Thyroid gland (tissue), 4 donors: Measurements from ENCODE around the gene AKIP1. TPM values are rescaled to one million over a fixed set of nuclear protein-coding genes. Genes with fewer than 3 reads are reported as not detected.

Experiments
- DNase-seq, 2 donors: peaks; one replicate each; pipeline ENCODE4 v3.0.0-alpha.2; 2019
- H3K27ac ChIP-seq, 3 donors: fragments of 200-600 bp; sonication (generic); 1 replicate in 2 of 3; 2 replicates in 1 of 3; pipeline ENCODE4 v1.5.1; 2016 to 2019; ENCODE audit warnings: mild to moderate bottlenecking in 1 of 3, moderate library complexity in 1 of 3
- H3K27me3 ChIP-seq: fragments of 200-600 bp; sonication (generic); one replicate; pipeline ENCODE4 v1.5.1; 2019
- H3K36me3 ChIP-seq, 2 donors: fragments of 200-600 bp; sonication (generic); one replicate each; pipeline ENCODE4 v1.5.1; 2016 to 2019
- H3K4me1 ChIP-seq, 2 donors: fragments of 200-600 bp; sonication (generic); one replicate each; pipeline ENCODE4 v1.5.1; 2017 to 2019
- H3K4me3 ChIP-seq, 3 donors: fragments of 200-600 bp; sonication (generic); replicated peaks in 1 of 3; 1 replicate in 2 of 3; 2 replicates in 1 of 3; pipeline ENCODE4 v1.5.1; 2016; ENCODE audit warnings: mild to moderate bottlenecking in 1 of 3
- H3K9me3 ChIP-seq: fragments of 200-600 bp; sonication (generic); one replicate; pipeline ENCODE4 v1.5.1; 2017
- POLR2A ChIP-seq, 2 donors: fragments of 450-650 bp; IDR thresholded peaks; one replicate each; pipeline ENCODE4 v1.6.1; 2017; ENCODE audit warnings: antibody characterized with exemption in 2 of 2, mild to moderate bottlenecking in 2 of 2, moderate library complexity in 1 of 2
- WGBS, 2 donors: methylation state at CpG; one replicate each; pipeline ENCODE4 v1.1.5; 2017; 5-methylcytosine and 5-hydroxymethylcytosine counted together
- intact Hi-C: fragments of 100-400 bp; cut with DNase I; formaldehyde crosslinking; loops from one replicate; pipeline ENCODE4 v1.15.1; 2023
- total RNA-seq, 4 donors: library from RNA; depleted of rRNA; stranded (reverse); fragments of >200 nt; gene quantifications; one replicate each; pipeline ENCODE4 v1.2.3, GENCODE V29; 2016
- TF ChIP-seq, protein P1 (sequence below), 6 experiments: fragments of 200-600 bp in 3 of 6; fragments of 450-650 bp in 3 of 6; sonication (generic) in 3 of 6; IDR thresholded peaks; one replicate each; pipeline ENCODE4 v1.5.1; 2016 to 2019; ENCODE audit warnings: antibody characterized with exemption in 6 of 6, mild to moderate bottlenecking in 2 of 6, inconsistent platforms in 1 of 6, moderate library complexity in 1 of 6

AKIP1 gene
- total RNA-seq, 4 donors from 2014 or later: 25.2 to 33.9 (median 27.8) TPM

DNA sequence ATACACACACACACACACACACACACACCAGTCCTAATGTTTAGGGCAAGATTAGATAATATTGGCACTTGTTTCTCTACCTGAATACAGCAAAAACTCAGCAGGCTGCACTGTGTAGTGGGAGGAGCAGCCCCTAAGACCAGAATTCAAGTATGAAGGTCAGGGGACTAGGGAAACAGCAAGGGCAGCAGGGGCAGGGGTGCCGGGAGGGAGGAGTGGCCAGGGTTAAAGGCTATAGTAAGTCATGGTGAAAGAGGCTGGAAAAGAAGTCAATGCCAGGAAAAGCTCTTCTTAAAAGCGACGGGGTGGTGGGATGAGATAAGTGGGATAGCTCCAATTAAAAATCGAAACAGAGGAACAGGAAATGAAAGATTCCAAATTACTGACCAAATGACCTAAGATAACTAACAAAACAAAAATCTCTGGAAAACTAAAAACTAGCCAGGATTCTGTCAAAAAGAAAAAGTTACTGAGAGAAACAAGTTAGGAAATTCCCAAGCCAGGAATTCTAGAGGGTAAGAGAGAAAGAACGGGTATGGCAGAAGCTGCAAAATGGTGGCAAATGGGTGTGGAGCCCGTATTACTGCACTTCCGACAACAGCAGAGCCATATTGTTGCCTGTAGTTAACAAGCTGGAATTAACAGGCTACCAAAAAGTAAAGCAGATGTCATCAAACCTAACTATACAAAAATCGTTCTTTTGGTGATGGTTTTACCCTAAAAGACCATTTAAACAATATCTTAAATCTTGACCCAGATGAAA lies 30.5 kb downstream of the AKIP1 start:
- WGBS, 2 donors: 58 to 73% methylated on average over 8 of the region's 8 CpGs
- no peak for TF ChIP-seq POLR2A (IDR thresholded peaks at IDR 0.05)
- TF ChIP-seq, protein P1, sequence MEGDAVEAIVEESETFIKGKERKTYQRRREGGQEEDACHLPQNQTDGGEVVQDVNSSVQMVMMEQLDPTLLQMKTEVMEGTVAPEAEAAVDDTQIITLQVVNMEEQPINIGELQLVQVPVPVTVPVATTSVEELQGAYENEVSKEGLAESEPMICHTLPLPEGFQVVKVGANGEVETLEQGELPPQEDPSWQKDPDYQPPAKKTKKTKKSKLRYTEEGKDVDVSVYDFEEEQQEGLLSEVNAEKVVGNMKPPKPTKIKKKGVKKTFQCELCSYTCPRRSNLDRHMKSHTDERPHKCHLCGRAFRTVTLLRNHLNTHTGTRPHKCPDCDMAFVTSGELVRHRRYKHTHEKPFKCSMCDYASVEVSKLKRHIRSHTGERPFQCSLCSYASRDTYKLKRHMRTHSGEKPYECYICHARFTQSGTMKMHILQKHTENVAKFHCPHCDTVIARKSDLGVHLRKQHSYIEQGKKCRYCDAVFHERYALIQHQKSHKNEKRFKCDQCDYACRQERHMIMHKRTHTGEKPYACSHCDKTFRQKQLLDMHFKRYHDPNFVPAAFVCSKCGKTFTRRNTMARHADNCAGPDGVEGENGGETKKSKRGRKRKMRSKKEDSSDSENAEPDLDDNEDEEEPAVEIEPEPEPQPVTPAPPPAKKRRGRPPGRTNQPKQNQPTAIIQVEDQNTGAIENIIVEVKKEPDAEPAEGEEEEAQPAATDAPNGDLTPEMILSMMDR (IDR thresholded peaks at IDR 0.05): no peak
- Histone ChIP-seq H3K27ac (no peak overlapping the region), H3K36me3 (no peaks in the 10 kb centered on the region), H3K4me1 (peaks cover 0 to 4% of the 10 kb centered on the region in 2 donors), H3K9me3 (no peaks in the 10 kb centered on the region), H3K4me3 (no peak overlapping the region), H3K27me3 (no peaks in the 10 kb centered on the region)
- DNase-seq: no peak
- intact Hi-C loops: no loop called here

DNA sequence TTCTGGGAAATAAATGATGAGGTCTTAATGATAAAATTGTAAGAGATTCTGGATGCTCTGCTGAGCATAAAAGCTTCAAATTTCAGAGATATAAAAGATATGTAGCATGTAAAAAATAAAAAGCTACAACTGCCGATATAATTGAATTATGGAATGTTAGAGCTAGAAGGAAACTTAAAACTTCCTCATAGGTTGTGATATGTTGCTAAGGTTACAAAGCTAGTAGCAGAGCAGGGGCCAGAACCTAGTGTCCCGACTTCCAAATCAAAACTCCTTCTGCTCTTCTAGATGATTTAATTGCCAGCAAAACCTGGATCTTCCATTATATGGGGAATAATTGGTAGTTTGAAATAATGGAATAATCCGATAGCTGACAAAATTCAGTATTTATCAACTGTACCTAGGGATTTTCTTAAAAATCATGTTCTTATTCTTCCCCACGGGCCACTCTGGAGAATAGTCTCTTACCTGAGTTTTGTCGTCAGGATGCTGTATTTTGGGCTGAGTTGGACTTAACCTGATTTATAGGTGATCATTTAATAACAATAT lies 31.6 kb downstream of the AKIP1 start, which contains the start of gene ASCL3:
ASCL3 (minus strand) TSS at position 499 of the 549 bp plus-strand sequence. CDS start 4,855 bp downstream, outside the sequence.
- Histone ChIP-seq H3K27ac (no peak within 1 kb of the TSS), H3K9me3 (no peaks in the 10 kb centered on the region), H3K27me3 (no peaks in the 10 kb centered on the region), H3K36me3 (peaks cover 4 to 5% of the 10 kb centered on the region in 2 donors), H3K4me3 (no peak within 1 kb of the TSS), H3K4me1 (no peaks in the 10 kb centered on the region)
- intact Hi-C loops: no loop called here
- TF ChIP-seq, protein P1 (IDR thresholded peaks at IDR 0.05): no peak
- 73 to 82% methylated on average over 5 of the region's 5 CpGs for WGBS, 2 donors
- no peak for DNase-seq

DNA sequence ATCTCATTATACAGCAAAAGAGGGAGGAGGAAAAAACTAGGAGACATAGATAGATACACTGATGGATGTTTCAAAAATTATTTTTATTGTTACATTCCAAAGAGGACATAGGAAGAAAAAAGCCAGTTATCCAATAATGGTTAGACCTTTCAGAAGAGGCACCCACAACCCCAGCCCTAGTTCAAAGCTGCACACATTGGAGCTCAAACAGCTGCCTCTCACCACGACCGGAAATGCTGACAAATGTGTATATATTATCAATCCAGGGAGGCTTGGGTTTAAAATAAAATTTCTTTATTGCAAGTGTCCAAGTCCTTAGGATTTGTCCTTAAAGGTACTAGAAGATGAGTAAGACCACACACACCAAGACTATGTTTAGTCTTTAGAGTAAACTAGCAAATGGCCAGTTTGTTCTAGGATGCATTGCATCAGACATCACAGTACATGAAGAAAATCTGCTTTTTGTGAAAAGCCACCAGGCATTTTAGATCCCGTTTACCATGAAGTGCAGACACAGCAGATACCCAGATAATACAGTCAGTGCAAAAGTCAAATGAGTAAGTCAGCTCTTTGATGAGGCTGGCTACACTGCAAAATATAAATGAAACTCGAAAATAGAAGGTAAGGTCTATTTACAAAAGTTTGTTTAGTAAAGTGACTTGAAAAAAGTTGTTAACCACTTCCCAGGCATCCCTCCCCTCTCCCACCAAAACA lies 36.4 kb downstream of the AKIP1 start:
- peaks cover 17 to 27% of the 10 kb centered on the region in 2 donors for H3K36me3 ChIP-seq
- intact Hi-C loops: no loop called here
- no peak for DNase-seq
- no peak for TF ChIP-seq POLR2A (IDR thresholded peaks at IDR 0.05)
- TF ChIP-seq, protein P1 (IDR thresholded peaks at IDR 0.05): no peak
- no peak overlapping the region for H3K27ac ChIP-seq
- no peaks in the 10 kb centered on the region for H3K9me3 ChIP-seq
- H3K4me1 ChIP-seq: no peaks in the 10 kb centered on the region
- WGBS, 2 donors: 82 to 84% methylated on average over 4 of the region's 4 CpGs
- H3K27me3 ChIP-seq: no peaks in the 10 kb centered on the region
- H3K4me3 ChIP-seq: no peak overlapping the region

DNA sequence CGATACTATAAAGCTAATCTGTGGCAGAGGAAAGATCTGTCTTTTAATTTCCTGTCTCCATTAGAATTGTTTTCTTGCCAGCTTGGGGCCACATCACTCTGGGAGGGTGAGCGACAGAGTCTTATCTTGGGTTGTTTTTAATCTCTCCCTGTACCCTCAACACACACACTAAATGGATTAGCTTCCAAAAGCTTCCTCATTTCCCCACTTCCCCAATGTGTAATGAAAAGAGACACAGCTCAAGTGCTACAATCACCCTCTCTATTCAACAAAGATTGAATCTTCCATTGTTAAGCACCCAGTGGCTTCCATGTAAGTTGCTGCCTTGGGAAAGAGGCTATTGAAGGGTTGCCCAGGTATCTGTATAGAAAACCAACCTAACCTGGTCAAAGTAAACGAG lies 37.9 kb downstream of the AKIP1 start:
- peaks cover 17 to 39% of the 10 kb centered on the region in 2 donors for H3K36me3 ChIP-seq
- no peaks in the 10 kb centered on the region for H3K9me3 ChIP-seq
- no peak overlapping the region for H3K4me3 ChIP-seq
- no peak overlapping the region for H3K27ac ChIP-seq
- no peaks in the 10 kb centered on the region for H3K27me3 ChIP-seq
- DNase-seq: no peak
- 79 to 84% methylated on average over 3 of the region's 3 CpGs for WGBS, 2 donors
- TF ChIP-seq POLR2A (IDR thresholded peaks at IDR 0.05): no peak
- TF ChIP-seq, protein P1 (IDR thresholded peaks at IDR 0.05): no peak
- no peaks in the 10 kb centered on the region for H3K4me1 ChIP-seq
- intact Hi-C loops: no loop called here
